OCI-LY1 (cell line): ENCODE results near the gene FRY.

Experiments
- H2AFZ ChIP-seq: fragments of 200-600 bp; sonication (generic), shearing (Covaris generic); 2 replicates; pipeline ENCODE4 v1.6.0; 2014; ENCODE audit warnings: antibody characterized with exemption, mild to moderate bottlenecking, low read length
- H3F3A ChIP-seq: fragments of 200-600 bp; sonication (generic), shearing (Covaris generic); 2 replicates; pipeline ENCODE4 v1.6.0; 2014; ENCODE audit warnings: mild to moderate bottlenecking, antibody characterized with exemption, low read length, moderate library complexity; ENCODE audit not compliant: insufficient read depth
- H3K27ac ChIP-seq: fragments of 200-600 bp; sonication (generic); 2 replicates; pipeline ENCODE4 v1.5.1; 2014; ENCODE audit warnings: low read length, mixed run types, mild to moderate bottlenecking, low read depth; ENCODE audit not compliant: poor library complexity, severe bottlenecking
- H3K27me3 ChIP-seq: fragments of 200-600 bp; sonication (generic); 2 replicates; pipeline ENCODE4 v1.6.0; 2014; ENCODE audit warnings: antibody characterized with exemption, mild to moderate bottlenecking, low read length, moderate library complexity; ENCODE audit not compliant: insufficient read depth
- H3K36me3 ChIP-seq: fragments of 200-600 bp; sonication (generic); 2 replicates; pipeline ENCODE4 v1.6.1; 2014; ENCODE audit warnings: mild to moderate bottlenecking, antibody characterized with exemption, low read length, moderate library complexity, mixed read lengths; ENCODE audit not compliant: insufficient read depth
- H3K4me1 ChIP-seq: fragments of 200-600 bp; sonication (generic); 2 replicates; pipeline ENCODE4 v1.5.1; 2014; ENCODE audit warnings: mild to moderate bottlenecking, low read length, moderate library complexity; ENCODE audit not compliant: insufficient read depth, severe bottlenecking
- H3K4me2 ChIP-seq: fragments of 200-600 bp; sonication (generic), shearing (Covaris generic); 2 replicates; pipeline ENCODE4 v1.6.1; 2014; ENCODE audit warnings: low read length
- H3K4me3 ChIP-seq: fragments of 200-600 bp; sonication (generic); 2 replicates; pipeline ENCODE4 v1.5.1; 2014; ENCODE audit warnings: low read length, low read depth, mild to moderate bottlenecking, mixed read lengths; ENCODE audit not compliant: poor library complexity, severe bottlenecking
- H3K79me2 ChIP-seq: fragments of 200-600 bp; shearing (Covaris generic); 2 replicates; pipeline ENCODE4 v1.6.1; 2016; ENCODE audit warnings: mixed run types, low read length, mixed read lengths; ENCODE audit not compliant: insufficient read depth
- H3K9ac ChIP-seq: fragments of 200-600 bp; sonication (generic), shearing (Covaris generic); 2 replicates; pipeline ENCODE4 v1.6.1; 2014; ENCODE audit warnings: mild to moderate bottlenecking, low read length, mixed read lengths
- H3K9me2 ChIP-seq: fragments of 200-600 bp; sonication (generic), shearing (Covaris generic); 2 replicates; pipeline ENCODE4 v1.6.1; 2014; ENCODE audit warnings: low read depth, mild to moderate bottlenecking, low read length, mixed read lengths
- H3K9me3 ChIP-seq: fragments of 200-600 bp; shearing (Covaris generic); 2 replicates; pipeline ENCODE4 v1.6.1; 2014; ENCODE audit warnings: low read length, mixed read lengths
- H4K20me1 ChIP-seq: fragments of 200-600 bp; sonication (generic), shearing (Covaris generic); 2 replicates; pipeline ENCODE4 v1.6.0; 2016; ENCODE audit warnings: mild to moderate bottlenecking, low read length; ENCODE audit not compliant: insufficient read depth
- CTCF ChIP-seq: fragments of 200-600 bp; sonication (generic), shearing (Covaris generic); IDR thresholded peaks from 2 replicates; pipeline ENCODE4 v1.5.1; 2017; ENCODE audit warnings: mild to moderate bottlenecking, antibody characterized with exemption, low read length, moderate library complexity, mixed read lengths
- EZH2 ChIP-seq: fragments of 200-600 bp; sonication (generic), shearing (Covaris generic); IDR thresholded peaks from 2 replicates; pipeline ENCODE4 v1.8.0; 2017; ENCODE audit warnings: borderline replicate concordance, mixed run types, mild to moderate bottlenecking, antibody characterized with exemption, low read length, moderate library complexity, mixed read lengths

Gene FRY

DNA sequence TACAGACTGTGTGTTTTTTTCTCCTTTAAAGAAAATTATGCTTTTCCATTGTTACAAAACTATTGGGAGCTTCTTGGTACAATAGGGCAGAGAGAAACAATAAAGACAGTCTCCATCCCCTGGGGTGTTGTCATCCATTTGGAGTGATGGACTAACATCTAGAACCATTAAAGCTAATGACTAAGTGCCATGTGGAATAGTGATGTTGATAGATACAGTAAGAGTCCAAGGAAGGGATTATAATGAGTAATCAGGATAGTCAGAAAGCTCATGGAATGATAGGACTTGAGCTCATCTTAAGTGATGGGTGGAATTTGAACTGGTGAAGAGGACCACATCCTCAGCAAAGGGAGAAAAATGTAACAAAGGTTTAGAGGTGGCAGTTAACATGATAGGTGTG lies 24.1 kb upstream of the FRY start:
- Histone ChIP-seq H3K79me2 (no peaks in the 10 kb centered on the region), H3K4me2 (no peak overlapping the region), H3K36me3 (no peaks in the 10 kb centered on the region), H3K9me3 (no peaks in the 10 kb centered on the region), H3K27ac (no peak overlapping the region), H3K4me1 (no peaks in the 10 kb centered on the region), H3F3A (no peaks in the 10 kb centered on the region), H3K9ac (no peak overlapping the region), H3K4me3 (no peak overlapping the region), H4K20me1 (no peaks in the 10 kb centered on the region), H3K9me2 (no peaks in the 10 kb centered on the region), H2AFZ (no peak overlapping the region), H3K27me3 (no peaks in the 10 kb centered on the region)
- TF ChIP-seq EZH2: no peak
- no peak for TF ChIP-seq CTCF

- Histone ChIP-seq H2AFZ (no peak overlapping the region), H3K4me2 (no peak overlapping the region), H3K36me3 (no peaks in the 10 kb centered on the region), H3K9ac (no peak overlapping the region), H3K27ac (no peak overlapping the region), H3F3A (no peaks in the 10 kb centered on the region), H3K4me1 (no peaks in the 10 kb centered on the region), H3K9me3 (no peaks in the 10 kb centered on the region), H3K9me2 (no peaks in the 10 kb centered on the region), H3K27me3 (no peaks in the 10 kb centered on the region), H4K20me1 (no peaks in the 10 kb centered on the region), H3K4me3 (no peak overlapping the region), H3K79me2 (no peaks in the 10 kb centered on the region)
- no peak for TF ChIP-seq CTCF
- no peak for TF ChIP-seq EZH2
Observed at GRCh38 chr13:32008518-32009175, 22.9 kb upstream of the FRY start.

DNA sequence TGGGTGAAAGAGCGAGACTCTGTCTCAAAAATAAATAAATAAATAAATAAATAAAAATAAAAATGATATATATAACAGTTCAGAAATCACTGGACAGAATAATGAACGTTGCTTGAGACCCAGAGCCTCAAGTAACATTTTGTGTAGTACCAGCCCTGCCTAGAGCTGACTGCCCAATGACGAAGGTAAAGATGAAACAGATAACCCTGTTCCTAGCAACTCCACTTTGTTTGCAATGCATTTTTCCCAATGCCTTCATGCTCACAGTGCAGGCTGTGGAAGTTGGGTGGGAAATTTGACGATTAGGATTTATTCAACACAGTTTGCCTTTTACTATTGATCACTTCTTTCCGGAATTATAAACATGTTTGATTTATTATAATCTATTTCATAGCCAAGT lies 22.2 kb upstream of the FRY start:
- H3K9me2 ChIP-seq: no peaks in the 10 kb centered on the region
- no peaks in the 10 kb centered on the region for H3K27me3 ChIP-seq
- H3K36me3 ChIP-seq: no peaks in the 10 kb centered on the region
- TF ChIP-seq CTCF (no peak), EZH2 (no peak)
- H3K9me3 ChIP-seq: no peaks in the 10 kb centered on the region
- no peak overlapping the region for H3K4me2 ChIP-seq
- H3K9ac ChIP-seq: no peak overlapping the region
- no peaks in the 10 kb centered on the region for H3K79me2 ChIP-seq
- no peaks in the 10 kb centered on the region for H3K4me1 ChIP-seq
- H3K27ac ChIP-seq: no peak overlapping the region
- H3K4me3 ChIP-seq: no peak overlapping the region
- no peaks in the 10 kb centered on the region for H3F3A ChIP-seq
- H4K20me1 ChIP-seq: no peaks in the 10 kb centered on the region
- no peak overlapping the region for H2AFZ ChIP-seq
